K562 (cell line): Measurements from ENCODE around the gene TRIM68. TPM values are rescaled to one million over a fixed set of nuclear protein-coding genes. Genes with fewer than 3 reads are reported as not detected.

ENCODE experiments used
- BACH1 ChIP-seq: fragments of 200-800 bp; sonication (Bioruptor generic); IDR thresholded peaks from 2 replicates; pipeline ENCODE4 v1.6.1; 2016; ENCODE audit warnings: missing genetic modification characterization, missing compliant biosample characterization
- ELF1 ChIP-seq: fragments of 200-800 bp; sonication (Bioruptor generic); IDR thresholded peaks from 2 replicates; pipeline ENCODE4 v1.6.1; 2016; ENCODE audit warnings: missing genetic modification characterization, missing compliant biosample characterization
- IRF2 ChIP-seq: sonication (generic); formaldehyde crosslinking; IDR thresholded peaks from 2 replicates; pipeline ENCODE4 v1.8.1; 2022; ENCODE audit warnings: mild to moderate bottlenecking, missing genetic modification reagents
- XRCC5 ChIP-seq: fragments of 200-400 bp; formaldehyde crosslinking; IDR thresholded peaks from 2 replicates; pipeline ENCODE4 v1.6.1; 2017; ENCODE audit warnings: low read depth, mild to moderate bottlenecking, low read length
- ZNF445 ChIP-seq: fragments of 250-450 bp; sonication (Bioruptor Pico); IDR thresholded peaks from 2 replicates; pipeline ENCODE4 v1.4.0; 2020; ENCODE audit warnings: low read depth, mild to moderate bottlenecking, moderate library complexity
- ZNF696 ChIP-seq: fragments of 250-450 bp; sonication (Bioruptor Pico); conservative IDR thresholded peaks from 2 replicates; pipeline ENCODE4 v1.4.0; 2020; ENCODE audit warnings: mild to moderate bottlenecking, moderate library complexity
- polyA plus RNA-seq, 8 experiments: library from polyadenylated mRNA; depleted of rRNA in 4 of 8; stranded (reverse) in 5 of 8; unstranded in 3 of 8; fragments of >200 nt; fragmentation: Nextera tagmentation in 2 of 8; fragmentation: Illumina TruSeq in 1 of 8; extraction: Ambion mirVana in 2 of 8; extraction: Trizol in 1 of 8; gene quantifications; 2 replicates each; pipeline versions ENCODE4 v1.2.1 to v1.2.3, GENCODE V29; 2011 to 2014; ENCODE audit warnings: inconsistent platforms in 1 of 8, missing spikeins in 1 of 8
- total RNA-seq, 7 experiments: library from RNA; depleted of rRNA in 6 of 7; stranded (reverse); fragments of >200 nt in 6 of 7; fragmentation: Illumina TruSeq in 2 of 7; extraction: Trizol in 2 of 7; gene quantifications; 2 replicates each; pipeline versions ENCODE4 v1.2.1 to v1.2.3, GENCODE V29; 2011 to 2021; ENCODE audit warnings: low replicate concordance in 1 of 7
- TF ChIP-seq, protein P1 (sequence below): fragments of 250-450 bp; sonication (Bioruptor Pico); IDR thresholded peaks from 2 replicates; pipeline ENCODE4 v1.9.0; 2021; ENCODE audit warnings: mild to moderate bottlenecking, inconsistent platforms
- TF ChIP-seq, protein P2 (sequence below): sonication (generic); formaldehyde crosslinking; IDR thresholded peaks from 2 replicates; pipeline ENCODE4 v1.8.1; 2023; ENCODE audit warnings: mild to moderate bottlenecking, missing genetic modification reagents
- TF ChIP-seq, protein P3 (sequence below): fragments of 450-650 bp; formaldehyde crosslinking; IDR thresholded peaks from 2 replicates; pipeline ENCODE4 v1.4.0; 2022; ENCODE audit warnings: missing genetic modification characterization
- TF ChIP-seq, protein P4 (sequence below): fragments of 450-650 bp; formaldehyde crosslinking; IDR thresholded peaks from 2 replicates; pipeline ENCODE4 v1.4.0; 2020; ENCODE audit warnings: mild to moderate bottlenecking, moderate library complexity
- TF ChIP-seq, protein P5 (sequence below): fragments of 250-450 bp; sonication (Bioruptor Pico); IDR thresholded peaks from 2 replicates; pipeline ENCODE4 v1.4.0; 2020; ENCODE audit warnings: mild to moderate bottlenecking
- TF ChIP-seq, protein P6 (sequence below): fragments of 450-650 bp; IDR thresholded peaks from 2 replicates; pipeline ENCODE4 v1.6.1; 2017; ENCODE audit warnings: antibody characterized with exemption, mild to moderate bottlenecking

TRIM68 gene
- total and polyA plus RNA-seq, 9 of the 15 experiments (the other 6 are each of a cell fraction or from before 2014, with no cell fraction given): 5.2 to 10.9 (median 7.9) TPM

- TF ChIP-seq, protein P1, sequence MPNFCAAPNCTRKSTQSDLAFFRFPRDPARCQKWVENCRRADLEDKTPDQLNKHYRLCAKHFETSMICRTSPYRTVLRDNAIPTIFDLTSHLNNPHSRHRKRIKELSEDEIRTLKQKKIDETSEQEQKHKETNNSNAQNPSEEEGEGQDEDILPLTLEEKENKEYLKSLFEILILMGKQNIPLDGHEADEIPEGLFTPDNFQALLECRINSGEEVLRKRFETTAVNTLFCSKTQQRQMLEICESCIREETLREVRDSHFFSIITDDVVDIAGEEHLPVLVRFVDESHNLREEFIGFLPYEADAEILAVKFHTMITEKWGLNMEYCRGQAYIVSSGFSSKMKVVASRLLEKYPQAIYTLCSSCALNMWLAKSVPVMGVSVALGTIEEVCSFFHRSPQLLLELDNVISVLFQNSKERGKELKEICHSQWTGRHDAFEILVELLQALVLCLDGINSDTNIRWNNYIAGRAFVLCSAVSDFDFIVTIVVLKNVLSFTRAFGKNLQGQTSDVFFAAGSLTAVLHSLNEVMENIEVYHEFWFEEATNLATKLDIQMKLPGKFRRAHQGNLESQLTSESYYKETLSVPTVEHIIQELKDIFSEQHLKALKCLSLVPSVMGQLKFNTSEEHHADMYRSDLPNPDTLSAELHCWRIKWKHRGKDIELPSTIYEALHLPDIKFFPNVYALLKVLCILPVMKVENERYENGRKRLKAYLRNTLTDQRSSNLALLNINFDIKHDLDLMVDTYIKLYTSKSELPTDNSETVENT (CRISPR knock-in tag): no peak
- TF ChIP-seq ELF1 (tag) (peak; percentile 82), IRF2 (CRISPR knock-in tag) (no peak), ZNF696 (no peak), XRCC5 (no peak), ZNF445 (CRISPR knock-in tag) (no peak), BACH1 (no peak)
- TF ChIP-seq, protein P2, sequence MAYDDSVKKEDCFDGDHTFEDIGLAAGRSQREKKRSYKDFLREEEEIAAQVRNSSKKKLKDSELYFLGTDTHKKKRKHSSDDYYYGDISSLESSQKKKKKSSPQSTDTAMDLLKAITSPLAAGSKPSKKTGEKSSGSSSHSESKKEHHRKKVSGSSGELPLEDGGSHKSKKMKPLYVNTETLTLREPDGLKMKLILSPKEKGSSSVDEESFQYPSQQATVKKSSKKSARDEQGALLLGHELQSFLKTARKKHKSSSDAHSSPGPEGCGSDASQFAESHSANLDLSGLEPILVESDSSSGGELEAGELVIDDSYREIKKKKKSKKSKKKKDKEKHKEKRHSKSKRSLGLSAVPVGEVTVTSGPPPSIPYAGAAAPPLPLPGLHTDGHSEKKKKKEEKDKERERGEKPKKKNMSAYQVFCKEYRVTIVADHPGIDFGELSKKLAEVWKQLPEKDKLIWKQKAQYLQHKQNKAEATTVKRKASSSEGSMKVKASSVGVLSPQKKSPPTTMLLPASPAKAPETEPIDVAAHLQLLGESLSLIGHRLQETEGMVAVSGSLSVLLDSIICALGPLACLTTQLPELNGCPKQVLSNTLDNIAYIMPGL (CRISPR knock-in tag): no peak
- TF ChIP-seq, protein P3, sequence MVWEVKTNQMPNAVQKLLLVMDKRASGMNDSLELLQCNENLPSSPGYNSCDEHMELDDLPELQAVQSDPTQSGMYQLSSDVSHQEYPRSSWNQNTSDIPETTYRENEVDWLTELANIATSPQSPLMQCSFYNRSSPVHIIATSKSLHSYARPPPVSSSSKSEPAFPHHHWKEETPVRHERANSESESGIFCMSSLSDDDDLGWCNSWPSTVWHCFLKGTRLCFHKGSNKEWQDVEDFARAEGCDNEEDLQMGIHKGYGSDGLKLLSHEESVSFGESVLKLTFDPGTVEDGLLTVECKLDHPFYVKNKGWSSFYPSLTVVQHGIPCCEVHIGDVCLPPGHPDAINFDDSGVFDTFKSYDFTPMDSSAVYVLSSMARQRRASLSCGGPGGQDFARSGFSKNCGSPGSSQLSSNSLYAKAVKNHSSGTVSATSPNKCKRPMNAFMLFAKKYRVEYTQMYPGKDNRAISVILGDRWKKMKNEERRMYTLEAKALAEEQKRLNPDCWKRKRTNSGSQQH: no peak
- TF ChIP-seq, protein P4, sequence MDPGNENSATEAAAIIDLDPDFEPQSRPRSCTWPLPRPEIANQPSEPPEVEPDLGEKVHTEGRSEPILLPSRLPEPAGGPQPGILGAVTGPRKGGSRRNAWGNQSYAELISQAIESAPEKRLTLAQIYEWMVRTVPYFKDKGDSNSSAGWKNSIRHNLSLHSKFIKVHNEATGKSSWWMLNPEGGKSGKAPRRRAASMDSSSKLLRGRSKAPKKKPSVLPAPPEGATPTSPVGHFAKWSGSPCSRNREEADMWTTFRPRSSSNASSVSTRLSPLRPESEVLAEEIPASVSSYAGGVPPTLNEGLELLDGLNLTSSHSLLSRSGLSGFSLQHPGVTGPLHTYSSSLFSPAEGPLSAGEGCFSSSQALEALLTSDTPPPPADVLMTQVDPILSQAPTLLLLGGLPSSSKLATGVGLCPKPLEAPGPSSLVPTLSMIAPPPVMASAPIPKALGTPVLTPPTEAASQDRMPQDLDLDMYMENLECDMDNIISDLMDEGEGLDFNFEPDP (CRISPR knock-in tag): no peak
- TF ChIP-seq, protein P5, sequence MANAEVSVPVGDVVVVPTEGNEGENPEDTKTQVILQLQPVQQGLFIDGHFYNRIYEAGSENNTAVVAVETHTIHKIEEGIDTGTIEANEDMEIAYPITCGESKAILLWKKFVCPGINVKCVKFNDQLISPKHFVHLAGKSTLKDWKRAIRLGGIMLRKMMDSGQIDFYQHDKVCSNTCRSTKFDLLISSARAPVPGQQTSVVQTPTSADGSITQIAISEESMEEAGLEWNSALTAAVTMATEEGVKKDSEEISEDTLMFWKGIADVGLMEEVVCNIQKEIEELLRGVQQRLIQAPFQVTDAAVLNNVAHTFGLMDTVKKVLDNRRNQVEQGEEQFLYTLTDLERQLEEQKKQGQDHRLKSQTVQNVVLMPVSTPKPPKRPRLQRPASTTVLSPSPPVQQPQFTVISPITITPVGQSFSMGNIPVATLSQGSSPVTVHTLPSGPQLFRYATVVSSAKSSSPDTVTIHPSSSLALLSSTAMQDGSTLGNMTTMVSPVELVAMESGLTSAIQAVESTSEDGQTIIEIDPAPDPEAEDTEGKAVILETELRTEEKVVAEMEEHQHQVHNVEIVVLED (CRISPR knock-in tag): no peak
- TF ChIP-seq, protein P6, sequence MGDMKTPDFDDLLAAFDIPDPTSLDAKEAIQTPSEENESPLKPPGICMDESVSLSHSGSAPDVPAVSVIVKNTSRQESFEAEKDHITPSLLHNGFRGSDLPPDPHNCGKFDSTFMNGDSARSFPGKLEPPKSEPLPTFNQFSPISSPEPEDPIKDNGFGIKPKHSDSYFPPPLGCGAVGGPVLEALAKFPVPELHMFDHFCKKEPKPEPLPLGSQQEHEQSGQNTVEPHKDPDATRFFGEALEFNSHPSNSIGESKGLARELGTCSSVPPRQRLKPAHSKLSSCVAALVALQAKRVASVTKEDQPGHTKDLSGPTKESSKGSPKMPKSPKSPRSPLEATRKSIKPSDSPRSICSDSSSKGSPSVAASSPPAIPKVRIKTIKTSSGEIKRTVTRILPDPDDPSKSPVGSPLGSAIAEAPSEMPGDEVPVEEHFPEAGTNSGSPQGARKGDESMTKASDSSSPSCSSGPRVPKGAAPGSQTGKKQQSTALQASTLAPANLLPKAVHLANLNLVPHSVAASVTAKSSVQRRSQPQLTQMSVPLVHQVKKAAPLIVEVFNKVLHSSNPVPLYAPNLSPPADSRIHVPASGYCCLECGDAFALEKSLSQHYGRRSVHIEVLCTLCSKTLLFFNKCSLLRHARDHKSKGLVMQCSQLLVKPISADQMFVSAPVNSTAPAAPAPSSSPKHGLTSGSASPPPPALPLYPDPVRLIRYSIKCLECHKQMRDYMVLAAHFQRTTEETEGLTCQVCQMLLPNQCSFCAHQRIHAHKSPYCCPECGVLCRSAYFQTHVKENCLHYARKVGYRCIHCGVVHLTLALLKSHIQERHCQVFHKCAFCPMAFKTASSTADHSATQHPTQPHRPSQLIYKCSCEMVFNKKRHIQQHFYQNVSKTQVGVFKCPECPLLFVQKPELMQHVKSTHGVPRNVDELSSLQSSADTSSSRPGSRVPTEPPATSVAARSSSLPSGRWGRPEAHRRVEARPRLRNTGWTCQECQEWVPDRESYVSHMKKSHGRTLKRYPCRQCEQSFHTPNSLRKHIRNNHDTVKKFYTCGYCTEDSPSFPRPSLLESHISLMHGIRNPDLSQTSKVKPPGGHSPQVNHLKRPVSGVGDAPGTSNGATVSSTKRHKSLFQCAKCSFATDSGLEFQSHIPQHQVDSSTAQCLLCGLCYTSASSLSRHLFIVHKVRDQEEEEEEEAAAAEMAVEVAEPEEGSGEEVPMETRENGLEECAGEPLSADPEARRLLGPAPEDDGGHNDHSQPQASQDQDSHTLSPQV: no peak
These were observed at the start of gene TRIM68 (continued) for GRCh38 chr11:4607781-4608666.
